GM11168 (cell line): ENCODE measurements around the gene CDH5.

Experiments used
- in situ Hi-C: fragments of 300-500 bp; cut with MboI; formaldehyde crosslinking; loops from one replicate; pipeline ENCODE4 v1.12.0; 2022; ENCODE audit warnings: low sequenced_read_pairs; ENCODE audit not compliant: unreplicated experiment

CDH5 gene

DNA sequence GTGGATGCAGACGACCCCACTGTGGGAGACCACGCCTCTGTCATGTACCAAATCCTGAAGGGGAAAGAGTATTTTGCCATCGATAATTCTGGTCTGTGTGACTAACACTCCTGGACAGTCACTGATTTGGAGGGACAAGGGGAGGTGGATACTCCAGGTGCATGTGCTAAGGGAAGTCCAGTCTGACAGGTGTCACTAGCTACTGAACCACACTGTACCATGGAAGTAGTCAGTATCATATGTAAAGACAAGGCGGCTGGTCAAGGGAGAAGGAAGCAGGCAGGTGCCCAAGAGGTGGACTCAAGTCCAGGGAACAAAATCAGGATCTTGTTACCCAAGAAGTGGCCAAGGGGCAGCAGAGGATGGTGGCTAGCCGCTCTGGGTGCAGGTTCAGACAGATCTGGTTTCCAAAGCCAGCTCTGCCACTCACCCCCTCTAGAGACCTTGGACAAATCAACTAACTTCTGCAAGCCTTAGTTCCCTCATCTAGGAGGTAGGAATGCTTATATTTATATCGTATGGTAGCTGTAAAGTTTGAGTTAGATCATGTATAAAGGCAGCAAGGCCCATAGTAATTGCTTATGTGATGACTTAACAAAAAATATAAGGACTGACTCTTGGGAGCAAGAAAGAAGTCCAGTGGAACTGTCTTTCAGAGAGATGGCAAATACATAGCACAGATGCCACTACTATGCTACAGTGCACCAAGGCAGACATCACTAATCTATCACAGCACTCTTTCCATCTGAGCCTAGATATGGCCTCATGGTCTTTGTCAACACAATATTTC, 22.1 kb downstream of the CDH5 start:
- in situ Hi-C loops = no loop called here

DNA sequence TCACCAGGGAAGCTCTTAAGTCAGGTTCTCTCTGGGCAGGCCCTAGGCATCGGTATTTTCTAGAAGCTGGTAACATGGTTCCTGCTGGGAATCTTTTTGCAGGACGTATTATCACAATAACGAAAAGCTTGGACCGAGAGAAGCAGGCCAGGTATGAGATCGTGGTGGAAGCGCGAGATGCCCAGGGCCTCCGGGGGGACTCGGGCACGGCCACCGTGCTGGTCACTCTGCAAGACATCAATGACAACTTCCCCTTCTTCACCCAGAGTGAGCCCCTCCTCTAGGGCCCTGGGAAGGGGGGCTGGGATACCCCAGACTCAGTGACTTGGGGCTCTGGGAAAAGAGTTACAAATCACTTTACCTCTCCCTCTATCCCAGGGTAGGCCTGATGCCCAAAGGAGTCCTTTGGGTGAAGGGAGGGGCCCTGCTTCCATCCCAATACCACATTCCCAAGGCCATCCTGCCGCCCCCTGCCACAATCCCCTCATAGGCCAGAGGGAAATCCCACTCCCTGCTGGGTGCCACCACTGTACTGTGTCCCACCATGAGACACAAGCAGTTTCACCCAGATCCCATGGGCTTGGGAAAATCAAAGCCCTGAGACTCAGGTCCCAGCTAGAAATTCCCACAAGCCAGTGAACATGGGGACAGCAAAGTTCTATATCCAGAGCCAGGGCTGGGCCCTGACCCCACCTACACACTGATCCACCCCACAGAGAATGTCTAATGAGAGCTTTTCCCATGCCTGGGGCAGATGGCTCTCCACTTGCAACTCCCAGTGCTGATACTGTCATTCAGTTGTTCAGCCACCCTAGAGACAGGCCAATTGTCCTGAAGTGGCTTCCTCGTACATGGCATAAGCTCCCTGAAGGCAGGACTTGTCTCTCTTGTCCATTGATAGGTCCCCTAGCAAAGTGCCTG, 23.0 kb downstream of the CDH5 start:
- in situ Hi-C loops = no loop called here

DNA sequence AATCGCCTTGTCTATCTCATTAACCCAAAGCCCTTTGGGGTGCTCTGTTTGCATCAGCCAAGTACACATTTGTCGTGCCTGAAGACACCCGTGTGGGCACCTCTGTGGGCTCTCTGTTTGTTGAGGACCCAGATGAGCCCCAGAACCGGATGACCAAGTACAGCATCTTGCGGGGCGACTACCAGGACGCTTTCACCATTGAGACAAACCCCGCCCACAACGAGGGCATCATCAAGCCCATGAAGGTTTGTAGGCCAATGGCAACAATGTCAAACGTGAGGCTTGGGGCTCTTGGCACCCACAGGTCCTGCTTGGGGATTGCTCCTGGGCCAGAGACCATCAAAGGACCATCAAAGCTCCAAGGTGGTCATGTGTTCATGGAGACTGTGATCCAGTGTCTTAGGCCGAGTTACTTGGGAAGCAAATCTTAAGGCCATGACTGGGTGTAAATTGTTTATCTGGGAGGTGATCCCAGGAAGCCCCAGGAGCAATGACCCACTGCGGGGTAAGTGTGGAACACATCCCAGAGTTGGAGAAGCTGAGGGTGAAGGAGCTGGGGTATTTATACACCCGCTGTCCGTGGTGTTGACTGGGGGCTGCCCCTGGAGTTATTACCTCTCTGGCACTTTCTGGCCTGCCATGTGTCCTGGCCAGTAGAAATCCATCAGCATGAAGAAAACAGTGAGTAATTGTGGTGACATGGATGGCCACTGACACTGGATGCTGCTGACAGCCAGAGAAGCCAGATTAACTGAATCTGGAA, 24.0 kb downstream of the CDH5 start:
- in situ Hi-C loops = no loop called here

DNA sequence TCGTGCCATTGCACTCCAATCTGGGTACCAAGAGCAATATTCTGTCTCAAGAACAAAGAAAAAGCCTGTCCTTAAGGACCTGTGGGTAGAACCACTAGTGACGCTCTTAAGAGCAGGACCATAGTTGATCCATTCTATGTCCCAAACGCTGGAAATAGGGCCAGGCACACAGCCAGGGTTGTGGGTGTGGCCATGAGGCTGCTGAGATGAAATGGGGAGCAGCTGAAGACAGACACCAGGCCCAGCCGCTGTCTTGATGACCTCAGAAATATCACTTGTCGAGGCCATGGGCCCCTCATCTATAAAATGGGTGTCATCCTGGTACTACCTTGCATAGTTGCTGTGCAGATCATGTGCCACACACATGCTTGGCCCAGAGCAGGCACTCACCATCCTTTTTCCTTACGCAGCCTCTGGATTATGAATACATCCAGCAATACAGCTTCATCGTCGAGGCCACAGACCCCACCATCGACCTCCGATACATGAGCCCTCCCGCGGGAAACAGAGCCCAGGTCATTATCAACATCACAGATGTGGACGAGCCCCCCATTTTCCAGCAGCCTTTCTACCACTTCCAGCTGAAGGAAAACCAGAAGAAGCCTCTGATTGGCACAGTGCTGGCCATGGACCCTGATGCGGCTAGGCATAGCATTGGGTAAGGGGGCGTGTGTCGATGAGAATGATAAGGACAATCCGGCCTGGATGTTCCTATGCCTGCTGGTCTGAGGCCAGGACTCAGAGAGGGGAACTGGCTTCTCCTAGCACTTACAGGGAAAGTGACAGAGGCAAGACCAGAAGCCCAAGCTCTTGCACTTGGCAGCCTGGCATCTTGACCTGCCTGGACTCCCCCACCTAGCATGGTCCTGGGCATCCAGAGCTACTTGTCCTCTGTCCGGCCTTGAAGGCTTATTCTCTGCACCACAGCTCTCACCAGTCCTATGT, 25.5 kb downstream of the CDH5 start:
- in situ Hi-C loops = no loop called here

DNA sequence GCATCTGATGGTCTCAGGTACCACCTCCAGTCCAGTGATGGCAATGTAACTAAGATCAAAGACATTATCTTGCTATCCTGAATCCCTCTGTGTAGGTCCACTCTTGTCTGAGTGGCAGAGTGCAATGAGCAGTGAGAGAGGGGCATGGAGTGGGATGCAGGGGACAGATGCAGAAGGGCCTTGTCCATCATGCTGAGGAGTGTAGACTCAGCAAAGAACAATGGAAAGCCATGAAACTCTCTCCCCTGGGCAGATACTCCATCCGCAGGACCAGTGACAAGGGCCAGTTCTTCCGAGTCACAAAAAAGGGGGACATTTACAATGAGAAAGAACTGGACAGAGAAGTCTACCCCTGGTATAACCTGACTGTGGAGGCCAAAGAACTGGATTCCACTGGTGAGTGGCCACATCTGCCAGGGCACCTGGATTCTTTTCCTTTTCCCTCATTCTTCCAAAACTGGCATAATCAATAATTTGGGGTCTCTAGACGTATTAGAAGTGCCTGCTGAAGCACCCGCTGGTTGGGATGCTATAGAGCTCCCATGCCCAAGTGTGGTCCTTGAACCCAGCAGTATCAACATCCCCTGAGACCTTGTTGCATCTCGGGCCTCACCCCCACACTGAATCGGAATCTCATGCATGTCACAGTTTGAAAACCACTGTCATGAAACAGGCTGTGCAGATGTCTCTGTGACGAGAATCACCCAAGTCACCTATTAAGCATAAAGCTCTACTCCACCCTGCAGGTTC, 29.5 kb downstream of the CDH5 start:
- in situ Hi-C loops = no loop called here

DNA sequence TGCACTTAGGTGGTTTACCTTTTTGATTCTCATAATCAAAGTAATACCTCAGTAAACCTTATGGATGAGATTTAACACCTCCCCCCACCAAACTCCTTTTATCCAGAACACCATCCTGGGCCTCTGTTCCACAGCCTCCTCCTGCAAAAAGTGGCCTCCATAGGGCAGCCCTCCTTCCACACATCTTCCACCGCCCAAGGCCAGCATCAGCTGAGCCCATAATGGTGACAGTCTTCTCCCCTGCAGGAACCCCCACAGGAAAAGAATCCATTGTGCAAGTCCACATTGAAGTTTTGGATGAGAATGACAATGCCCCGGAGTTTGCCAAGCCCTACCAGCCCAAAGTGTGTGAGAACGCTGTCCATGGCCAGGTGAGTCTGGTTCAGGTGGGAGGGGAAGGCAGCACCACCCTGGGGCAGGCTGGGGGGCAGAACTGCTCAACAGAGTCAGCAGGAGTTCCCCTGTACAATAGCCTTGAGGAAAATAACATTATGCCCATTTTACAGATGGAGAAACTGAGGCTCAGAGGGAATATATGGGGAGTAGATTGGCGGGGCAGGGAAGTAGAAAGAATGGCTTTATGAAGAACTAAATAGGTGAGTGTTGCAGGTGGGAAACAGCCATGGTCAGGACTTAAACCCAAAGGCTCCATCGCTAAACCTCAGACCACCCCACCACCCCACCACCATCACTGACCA, 31.4 kb downstream of the CDH5 start:
- in situ Hi-C loops = no loop called here

DNA sequence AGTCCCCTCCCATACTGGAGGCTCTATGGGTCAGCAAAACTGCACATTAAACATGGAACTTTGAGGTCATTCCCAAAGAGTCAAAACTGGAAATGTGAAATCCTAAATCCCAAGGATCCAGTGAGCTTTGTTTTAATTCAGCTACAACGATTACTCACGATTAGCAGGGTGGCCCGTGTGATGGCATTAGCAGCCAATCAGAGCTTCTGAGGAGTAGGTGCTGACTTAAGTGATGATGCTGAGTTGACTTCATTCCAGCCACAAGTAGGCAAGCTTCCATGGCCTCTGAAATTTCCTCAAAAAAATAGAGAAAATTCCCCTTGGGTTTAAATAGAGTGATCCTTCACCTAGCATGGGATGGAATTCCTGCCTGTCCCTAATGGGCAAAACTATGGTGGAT, 32.5 kb downstream of the CDH5 start:
- in situ Hi-C loops = no loop called here

DNA sequence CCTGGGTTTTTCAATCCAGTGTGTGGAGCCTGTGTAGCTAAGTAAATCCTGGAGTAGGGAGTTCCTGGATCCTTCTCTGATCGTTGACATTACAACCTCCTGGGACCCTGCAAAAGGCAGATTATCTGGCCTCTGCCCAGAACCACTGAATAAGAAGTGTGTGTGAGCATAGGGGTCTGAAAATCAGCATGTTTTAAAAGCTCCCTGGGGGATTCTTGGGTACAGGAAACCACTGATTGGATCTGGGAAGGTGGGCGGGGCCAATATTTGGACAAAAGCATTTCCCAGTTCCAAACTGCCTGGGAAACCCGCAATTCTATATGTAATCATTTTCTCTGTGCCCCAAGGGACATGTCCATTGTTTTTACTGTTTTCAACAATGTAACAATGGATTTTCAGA, 33.4 kb downstream of the CDH5 start:
- in situ Hi-C loops = loop anchor here (5.0 kb wide), 1 partner anchor 207 kb away; no protein-coding TSS in a partner anchor

DNA sequence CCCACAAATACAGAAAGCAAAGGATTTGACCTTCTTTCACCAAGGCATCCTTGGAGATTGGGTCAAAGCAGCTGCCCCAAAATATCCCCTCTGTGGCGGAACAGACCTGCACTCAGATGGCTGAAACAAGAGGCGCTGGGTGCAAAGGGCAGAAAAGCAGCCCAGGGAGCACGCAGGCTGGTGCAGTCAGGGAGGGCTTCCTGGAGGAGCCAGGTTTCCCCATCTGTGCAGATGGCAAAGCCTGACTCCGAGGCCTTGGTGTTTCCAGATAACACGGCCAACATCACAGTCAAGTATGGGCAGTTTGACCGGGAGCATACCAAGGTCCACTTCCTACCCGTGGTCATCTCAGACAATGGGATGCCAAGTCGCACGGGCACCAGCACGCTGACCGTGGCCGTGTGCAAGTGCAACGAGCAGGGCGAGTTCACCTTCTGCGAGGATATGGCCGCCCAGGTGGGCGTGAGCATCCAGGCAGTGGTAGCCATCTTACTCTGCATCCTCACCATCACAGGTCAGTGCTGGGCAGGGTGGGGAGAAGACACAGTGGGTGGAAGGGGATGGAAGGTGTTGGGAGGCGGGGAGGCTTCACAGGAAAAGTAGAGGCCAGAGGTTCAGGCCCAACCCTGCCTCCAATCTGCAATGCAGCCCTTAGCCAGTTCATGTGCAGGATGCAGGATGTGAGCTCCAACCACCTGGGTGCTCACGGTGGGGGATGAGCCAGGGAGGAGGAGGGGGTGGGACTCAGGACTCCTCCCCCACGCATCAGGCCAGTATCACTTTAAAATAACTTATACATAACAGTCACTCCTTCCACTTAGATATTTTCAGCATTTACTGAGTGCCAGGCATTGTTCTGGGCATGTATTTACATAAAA, 34.3 kb downstream of the CDH5 start:
- in situ Hi-C loops = loop anchor here (5.0 kb wide), 1 partner anchor 207 kb away; no protein-coding TSS in a partner anchor

DNA sequence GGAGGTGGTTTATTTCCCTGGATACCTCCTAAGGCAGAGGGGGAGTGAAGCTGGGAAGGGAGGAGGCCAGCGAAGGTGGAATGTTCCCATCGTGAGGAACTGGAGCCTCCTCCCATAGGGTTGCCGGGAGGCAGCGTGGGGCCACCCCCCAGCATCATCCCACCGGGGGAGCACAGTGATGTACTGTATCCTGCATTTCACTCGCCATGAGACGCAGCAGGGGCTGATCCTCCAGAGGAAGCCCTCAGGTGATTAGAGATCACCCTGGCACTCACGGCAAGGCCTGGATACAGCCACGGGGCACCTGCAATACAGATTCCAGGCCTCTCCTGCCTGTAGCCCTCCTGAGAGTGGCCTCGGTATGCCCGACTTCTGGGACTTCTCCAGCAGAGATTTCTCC, 35.1 kb downstream of the CDH5 start:
- in situ Hi-C loops = loop anchor here (5.0 kb wide), 1 partner anchor 206 kb away; no protein-coding TSS in a partner anchor

DNA sequence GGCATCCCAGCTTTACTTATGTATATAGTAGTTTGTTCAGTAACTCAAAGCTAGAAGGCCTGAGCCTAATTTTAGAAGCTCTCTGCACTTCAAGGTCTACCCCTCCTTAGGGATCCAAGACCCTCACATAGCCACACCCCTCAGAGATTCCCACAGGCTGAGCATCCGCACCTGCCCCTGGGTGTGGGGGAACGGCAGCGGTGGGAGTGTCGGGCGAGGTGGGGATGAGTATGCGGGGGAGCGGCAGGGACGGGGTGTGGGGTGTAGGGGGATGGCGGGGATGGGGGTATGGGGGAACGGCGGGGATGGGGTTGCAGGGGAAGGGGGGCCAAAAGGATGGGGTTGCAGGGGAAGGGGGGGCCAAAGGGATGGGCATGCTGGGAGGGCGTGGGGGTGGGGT, 35.7 kb downstream of the CDH5 start:
- in situ Hi-C loops = loop anchor here (5.0 kb wide), 1 partner anchor 205 kb away; no protein-coding TSS in a partner anchor

DNA sequence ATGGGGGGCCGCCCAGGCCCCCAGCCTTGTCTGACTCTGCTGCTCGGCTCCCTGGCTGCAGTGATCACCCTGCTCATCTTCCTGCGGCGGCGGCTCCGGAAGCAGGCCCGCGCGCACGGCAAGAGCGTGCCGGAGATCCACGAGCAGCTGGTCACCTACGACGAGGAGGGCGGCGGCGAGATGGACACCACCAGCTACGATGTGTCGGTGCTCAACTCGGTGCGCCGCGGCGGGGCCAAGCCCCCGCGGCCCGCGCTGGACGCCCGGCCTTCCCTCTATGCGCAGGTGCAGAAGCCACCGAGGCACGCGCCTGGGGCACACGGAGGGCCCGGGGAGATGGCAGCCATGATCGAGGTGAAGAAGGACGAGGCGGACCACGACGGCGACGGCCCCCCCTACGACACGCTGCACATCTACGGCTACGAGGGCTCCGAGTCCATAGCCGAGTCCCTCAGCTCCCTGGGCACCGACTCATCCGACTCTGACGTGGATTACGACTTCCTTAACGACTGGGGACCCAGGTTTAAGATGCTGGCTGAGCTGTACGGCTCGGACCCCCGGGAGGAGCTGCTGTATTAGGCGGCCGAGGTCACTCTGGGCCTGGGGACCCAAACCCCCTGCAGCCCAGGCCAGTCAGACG, 36.2 kb downstream of the CDH5 start:
- in situ Hi-C loops = loop anchor here (5.0 kb wide), 1 partner anchor 205 kb away; no protein-coding TSS in a partner anchor

DNA sequence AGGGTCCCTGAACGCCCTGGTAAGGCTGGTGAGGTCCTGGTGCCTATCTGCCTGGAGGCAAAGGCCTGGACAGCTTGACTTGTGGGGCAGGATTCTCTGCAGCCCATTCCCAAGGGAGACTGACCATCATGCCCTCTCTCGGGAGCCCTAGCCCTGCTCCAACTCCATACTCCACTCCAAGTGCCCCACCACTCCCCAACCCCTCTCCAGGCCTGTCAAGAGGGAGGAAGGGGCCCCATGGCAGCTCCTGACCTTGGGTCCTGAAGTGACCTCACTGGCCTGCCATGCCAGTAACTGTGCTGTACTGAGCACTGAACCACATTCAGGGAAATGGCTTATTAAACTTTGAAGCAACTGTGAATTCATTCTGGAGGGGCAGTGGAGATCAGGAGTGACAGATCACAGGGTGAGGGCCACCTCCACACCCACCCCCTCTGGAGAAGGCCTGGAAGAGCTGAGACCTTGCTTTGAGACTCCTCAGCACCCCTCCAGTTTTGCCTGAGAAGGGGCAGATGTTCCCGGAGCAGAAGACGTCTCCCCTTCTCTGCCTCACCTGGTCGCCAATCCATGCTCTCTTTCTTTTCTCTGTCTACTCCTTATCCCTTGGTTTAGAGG, 37.1 kb downstream of the CDH5 start:
- in situ Hi-C loops = loop anchor here (5.0 kb wide), 1 partner anchor 204 kb away; no protein-coding TSS in a partner anchor

DNA sequence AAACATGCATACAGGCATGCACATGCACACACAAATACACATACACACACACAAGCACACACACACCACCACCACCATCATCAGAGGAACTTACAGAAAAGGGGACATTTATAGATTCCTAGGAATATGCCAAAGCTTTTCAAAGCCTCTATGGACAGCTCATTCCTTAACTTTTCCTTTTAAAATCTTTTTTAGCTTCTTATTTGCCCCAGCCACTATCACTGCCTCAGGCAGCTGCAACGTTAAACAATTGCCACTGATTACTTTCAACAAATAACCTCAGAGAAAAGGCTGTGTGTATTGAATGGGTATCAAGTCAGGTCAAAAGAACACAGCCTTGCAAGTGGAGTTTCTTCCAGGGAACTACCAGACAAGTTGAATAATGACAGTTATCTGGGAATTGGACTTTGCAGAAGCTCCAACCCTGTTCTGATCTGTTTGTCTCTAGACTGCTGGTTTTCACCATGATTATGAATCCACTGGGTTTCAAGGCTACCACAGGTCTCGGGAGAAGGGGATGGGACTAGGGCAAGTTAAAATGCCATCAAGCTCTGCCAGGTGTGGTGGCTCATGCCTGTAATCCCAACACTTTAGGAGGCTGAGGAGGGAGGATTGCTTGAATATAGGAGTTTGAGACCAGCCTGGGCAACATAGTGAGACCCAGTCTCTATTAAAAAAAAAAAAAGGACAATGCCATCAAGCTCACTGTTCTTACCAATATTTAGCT, 38.7 kb downstream of the CDH5 start:
- in situ Hi-C loops = no loop called here

DNA sequence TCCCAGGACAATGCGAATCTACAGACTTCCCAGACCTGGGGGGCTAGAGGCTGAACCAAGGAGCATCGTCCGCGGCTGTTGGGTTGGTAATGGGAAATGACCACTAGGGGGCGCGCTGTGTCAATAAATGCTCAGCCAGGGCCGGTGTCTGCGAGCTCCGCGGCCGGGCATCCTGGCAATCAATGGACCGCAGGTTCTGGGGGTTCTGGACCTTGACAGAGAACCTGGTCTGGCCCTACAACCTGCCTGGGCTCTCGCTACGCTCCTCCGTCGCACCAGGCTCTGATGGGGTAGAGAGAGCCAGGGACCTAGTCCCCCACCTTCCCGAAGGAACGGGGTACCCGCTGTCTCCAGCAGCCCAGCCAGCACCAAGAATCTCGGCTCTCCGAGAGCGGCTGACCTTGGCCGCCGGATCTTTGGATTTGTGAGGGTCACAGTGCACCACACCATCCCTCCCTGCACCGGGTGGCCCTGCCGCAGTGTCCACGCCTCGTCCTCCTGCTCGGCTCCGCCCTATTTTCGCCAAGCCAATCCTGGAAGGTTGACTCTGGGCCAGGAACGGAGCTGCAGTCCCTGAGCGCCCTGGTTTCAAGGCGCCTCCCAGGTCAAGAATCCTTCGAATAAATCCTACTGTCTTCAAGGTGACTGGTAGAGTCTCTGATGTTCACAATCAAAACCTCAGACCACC, 40.2 kb downstream of the CDH5 start:
- in situ Hi-C loops = no loop called here
